Measurements from ENCODE around the gene EIF5A.
"Not testable (repeated sequence)": the region's sequence is repeated elsewhere in the genome, so short reads cannot be mapped to it uniquely, and the experiment has no call there.

DNA sequence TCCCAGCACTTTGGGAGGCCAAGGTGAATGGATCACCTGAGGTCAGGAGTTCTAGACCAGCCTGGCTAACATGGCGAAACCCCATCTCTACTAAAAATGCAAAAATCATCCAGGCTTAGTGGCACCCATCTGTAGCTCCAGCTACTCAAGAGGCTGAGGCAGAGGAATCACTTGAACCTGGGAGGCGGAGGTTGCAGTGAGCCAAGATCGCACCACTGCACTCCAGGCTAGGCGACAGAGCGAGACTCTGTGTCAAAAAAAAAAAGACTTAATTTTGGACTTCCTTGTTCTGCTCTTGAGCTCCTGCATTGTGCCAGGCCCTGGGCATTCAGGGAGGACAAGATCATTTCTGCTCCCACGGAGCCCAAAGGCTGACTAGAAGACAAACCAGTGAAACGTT lies 30.2 kb downstream of the EIF5A start:
- TF ChIP-seq EZH2phosphoT487 (IDR thresholded peaks at IDR 0.05; ENCODE audit: low read depth, severe bottlenecking, unreplicated experiment), result not testable (repeated sequence)
- TF ChIP-seq, protein P1, sequence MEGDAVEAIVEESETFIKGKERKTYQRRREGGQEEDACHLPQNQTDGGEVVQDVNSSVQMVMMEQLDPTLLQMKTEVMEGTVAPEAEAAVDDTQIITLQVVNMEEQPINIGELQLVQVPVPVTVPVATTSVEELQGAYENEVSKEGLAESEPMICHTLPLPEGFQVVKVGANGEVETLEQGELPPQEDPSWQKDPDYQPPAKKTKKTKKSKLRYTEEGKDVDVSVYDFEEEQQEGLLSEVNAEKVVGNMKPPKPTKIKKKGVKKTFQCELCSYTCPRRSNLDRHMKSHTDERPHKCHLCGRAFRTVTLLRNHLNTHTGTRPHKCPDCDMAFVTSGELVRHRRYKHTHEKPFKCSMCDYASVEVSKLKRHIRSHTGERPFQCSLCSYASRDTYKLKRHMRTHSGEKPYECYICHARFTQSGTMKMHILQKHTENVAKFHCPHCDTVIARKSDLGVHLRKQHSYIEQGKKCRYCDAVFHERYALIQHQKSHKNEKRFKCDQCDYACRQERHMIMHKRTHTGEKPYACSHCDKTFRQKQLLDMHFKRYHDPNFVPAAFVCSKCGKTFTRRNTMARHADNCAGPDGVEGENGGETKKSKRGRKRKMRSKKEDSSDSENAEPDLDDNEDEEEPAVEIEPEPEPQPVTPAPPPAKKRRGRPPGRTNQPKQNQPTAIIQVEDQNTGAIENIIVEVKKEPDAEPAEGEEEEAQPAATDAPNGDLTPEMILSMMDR (IDR thresholded peaks at IDR 0.05; ENCODE audit: poor library complexity), result not testable (repeated sequence)

All from hepatocyte (in vitro differentiated cells).